HG02981 (cell line): ENCODE data around the gene HCST.

Experiments used
- ATAC-seq: cut with Tn5 transposase; IDR thresholded peaks from one replicate; pipeline ENCODE4 v1.9.1; 2021; ENCODE audit warnings: mild to moderate bottlenecking, moderate library complexity; ENCODE audit not compliant: unreplicated experiment

The HCST gene

GRCh38 chr19:35935911-35936737, 33.8 kb downstream of the HCST start, which contains the start of gene LRFN3:
Gene LRFN3, plus strand, starts transcription at chr19:35936374. Its CDS starts 3,052 bp downstream, at chr19:35939426.
- no peak for ATAC-seq

GRCh38 chr19:35936738-35937268, 34.5 kb downstream of the HCST start:
- no peak for ATAC-seq

GRCh38 chr19:35937345-35938281, 35.3 kb downstream of the HCST start:
- ATAC-seq, result no peak

- ATAC-seq, result no peak
Measured at GRCh38 chr19:35938282-35939224, 36.2 kb downstream of the HCST start.

- no peak for ATAC-seq
Measured at GRCh38 chr19:35939307-35940077, 37.2 kb downstream of the HCST start.

- no peak for ATAC-seq
Measured at GRCh38 chr19:35940078-35940775, 37.9 kb downstream of the HCST start.

- ATAC-seq, result no peak
Measured at GRCh38 chr19:35940839-35941238, 38.5 kb downstream of the HCST start.

GRCh38 chr19:35942235-35942634, 39.9 kb downstream of the HCST start:
- no peak for ATAC-seq

GRCh38 chr19:35943321-35944301, 41.3 kb downstream of the HCST start:
- ATAC-seq, result no peak

GRCh38 chr19:35944556-35944955, 42.2 kb downstream of the HCST start:
- no peak for ATAC-seq

- ATAC-seq, result no peak
Measured at GRCh38 chr19:35945121-35945790, 42.9 kb downstream of the HCST start.

- ATAC-seq, result no peak
Measured at GRCh38 chr19:35946203-35946602, 43.9 kb downstream of the HCST start.

- no peak for ATAC-seq
Measured at GRCh38 chr19:35949131-35949530, 46.8 kb downstream of the HCST start.
